HepG2 (cell line): ENCODE results near the gene TARS3. TPM values are rescaled to one million over a fixed set of nuclear protein-coding genes. Genes with fewer than 3 reads are reported as not detected.

ENCODE experiments used
- CCAR2 ChIP-seq: fragments of 200-400 bp; formaldehyde crosslinking; optimal IDR thresholded peaks from 2 replicates; pipeline ENCODE3; 2018; ENCODE audit warnings: low read depth, mild to moderate bottlenecking, low read length, moderate library complexity
- CREBL2 ChIP-seq: sonication (generic); formaldehyde crosslinking; IDR thresholded peaks from 2 replicates; pipeline ENCODE4 v1.8.1; 2023; ENCODE audit warnings: missing genetic modification reagents, mild to moderate bottlenecking, borderline replicate concordance
- CSRNP2 ChIP-seq: sonication (generic); formaldehyde crosslinking; conservative IDR thresholded peaks from 2 replicates; pipeline ENCODE4 v1.8.0; 2022; ENCODE audit warnings: low read depth, missing genetic modification reagents
- E2F2 ChIP-seq: sonication (generic); formaldehyde crosslinking; IDR thresholded peaks from 2 replicates; pipeline ENCODE4 v1.4.0; 2020; ENCODE audit warnings: missing genetic modification reagents, borderline replicate concordance
- FUBP1 ChIP-seq: sonication (generic); formaldehyde crosslinking; IDR thresholded peaks from 2 replicates; pipeline ENCODE4 v1.5.1; 2020; ENCODE audit warnings: missing genetic modification reagents, mild to moderate bottlenecking, borderline replicate concordance
- JUNB ChIP-seq: sonication (generic); formaldehyde crosslinking; IDR thresholded peaks from 2 replicates; pipeline ENCODE4 v1.8.0; 2022; ENCODE audit warnings: missing genetic modification reagents, mild to moderate bottlenecking, borderline replicate concordance
- KAT7 ChIP-seq: IDR thresholded peaks from 2 replicates; pipeline ENCODE4 v1.6.1; 2018; ENCODE audit warnings: borderline replicate concordance, missing compliant biosample characterization
- KDM2A ChIP-seq: sonication (generic); formaldehyde crosslinking; IDR thresholded peaks from 2 replicates; pipeline ENCODE4 v1.4.0; 2020; ENCODE audit warnings: low read depth, missing genetic modification reagents, borderline replicate concordance
- KDM5B ChIP-seq: sonication (generic); formaldehyde crosslinking; IDR thresholded peaks from 2 replicates; pipeline ENCODE4 v1.4.0; 2020; ENCODE audit warnings: missing genetic modification reagents, mild to moderate bottlenecking, borderline replicate concordance
- MEIS2 ChIP-seq: sonication (generic); formaldehyde crosslinking; IDR thresholded peaks from 2 replicates; pipeline ENCODE4 v1.9.0; 2021; ENCODE audit warnings: mild to moderate bottlenecking, missing genetic modification reagents
- NCOA2 ChIP-seq: sonication (generic); formaldehyde crosslinking; IDR thresholded peaks from 2 replicates; pipeline ENCODE4 v1.8.0; 2022; ENCODE audit warnings: inconsistent platforms
- PAF1 ChIP-seq: IDR thresholded peaks from 2 replicates; pipeline ENCODE4 v1.6.1; 2016; ENCODE audit warnings: missing genetic modification reagents, missing compliant biosample characterization
- POLR2A ChIP-seq, 2 experiments: IDR thresholded peaks; 2 replicates each; pipeline ENCODE4 v1.6.1; 2011; ENCODE audit warnings: low read depth in 2 of 2, low read length in 2 of 2, mild to moderate bottlenecking in 1 of 2, moderate library complexity in 1 of 2; ENCODE audit not compliant: insufficient read depth in 1 of 2
- SMAD9 ChIP-seq: sonication (generic); formaldehyde crosslinking; IDR thresholded peaks from 2 replicates; pipeline ENCODE4 v1.5.1; 2020; ENCODE audit warnings: mild to moderate bottlenecking, missing genetic modification reagents
- SMARCE1 ChIP-seq: fragments of 450-650 bp; IDR thresholded peaks from 2 replicates; pipeline ENCODE4 v1.6.1; 2017; ENCODE audit warnings: borderline replicate concordance
- SP5 ChIP-seq: IDR thresholded peaks from 2 replicates; pipeline ENCODE4 v1.6.1; 2016; ENCODE audit warnings: low read depth, borderline replicate concordance
- SPEN ChIP-seq: sonication (generic); formaldehyde crosslinking; IDR thresholded peaks from 2 replicates; pipeline ENCODE4 v1.5.1; 2020; ENCODE audit warnings: low read depth, mild to moderate bottlenecking, missing genetic modification reagents
- TBX2 ChIP-seq: sonication (generic); formaldehyde crosslinking; IDR thresholded peaks from 2 replicates; pipeline ENCODE4 v1.5.0; 2020; ENCODE audit warnings: missing genetic modification reagents, mild to moderate bottlenecking, borderline replicate concordance
- ZFP1 ChIP-seq: IDR thresholded peaks from 2 replicates; pipeline ENCODE4 v1.6.1; 2016
- ZNF550 ChIP-seq: sonication (generic); formaldehyde crosslinking; IDR thresholded peaks from 2 replicates; pipeline ENCODE4 v1.4.0; 2020; ENCODE audit warnings: mild to moderate bottlenecking, missing genetic modification reagents, borderline replicate concordance
- ZNF552 ChIP-seq: sonication (generic); formaldehyde crosslinking; IDR thresholded peaks from 2 replicates; pipeline ENCODE4 v1.9.0; 2022; ENCODE audit warnings: missing genetic modification reagents, mild to moderate bottlenecking, borderline replicate concordance
- ZNF572 ChIP-seq: sonication (generic); formaldehyde crosslinking; IDR thresholded peaks from 2 replicates; pipeline ENCODE4 v1.5.1; 2020; ENCODE audit warnings: mild to moderate bottlenecking, missing genetic modification reagents
- ZNF629 ChIP-seq: sonication (generic); formaldehyde crosslinking; conservative IDR thresholded peaks from 2 replicates; pipeline ENCODE4 v1.5.0; 2020; ENCODE audit warnings: missing genetic modification reagents
- ZNF879 ChIP-seq: sonication (generic); formaldehyde crosslinking; IDR thresholded peaks from 2 replicates; pipeline ENCODE4 v1.8.1; 2023; ENCODE audit warnings: missing genetic modification reagents
- polyA plus RNA-seq, 8 experiments: library from polyadenylated mRNA; depleted of rRNA in 3 of 8; stranded (reverse) in 7 of 8; unstranded in 1 of 8; fragments of >200 nt; fragmentation: Illumina TruSeq in 4 of 8; extraction: Trizol in 4 of 8; gene quantifications; 2 replicates each; pipeline versions ENCODE4 v1.2.1 to v1.2.3, GENCODE V29; 2011 to 2016; ENCODE audit warnings: low read depth in 4 of 8, missing spikeins in 1 of 8, mixed read lengths in 1 of 8; ENCODE audit not compliant: insufficient read depth in 1 of 8
- total RNA-seq, 5 experiments: library from RNA; depleted of rRNA; stranded (reverse); fragments of >200 nt; fragmentation: Illumina TruSeq; extraction: Trizol; gene quantifications; 2 replicates each; pipeline ENCODE4 v1.2.3, GENCODE V29; 2016; ENCODE audit warnings: low read depth in 1 of 5
- TF ChIP-seq, protein P1 (sequence below): sonication (generic); formaldehyde crosslinking; IDR thresholded peaks from 2 replicates; pipeline ENCODE4 v1.8.1; 2022; ENCODE audit warnings: mild to moderate bottlenecking, missing genetic modification reagents

TARS3 gene
- total and polyA plus RNA-seq, 2 of the 13 experiments (the other 11 are each of a cell fraction or from before 2014, with no cell fraction given): 4.1 to 11.7 TPM

DNA sequence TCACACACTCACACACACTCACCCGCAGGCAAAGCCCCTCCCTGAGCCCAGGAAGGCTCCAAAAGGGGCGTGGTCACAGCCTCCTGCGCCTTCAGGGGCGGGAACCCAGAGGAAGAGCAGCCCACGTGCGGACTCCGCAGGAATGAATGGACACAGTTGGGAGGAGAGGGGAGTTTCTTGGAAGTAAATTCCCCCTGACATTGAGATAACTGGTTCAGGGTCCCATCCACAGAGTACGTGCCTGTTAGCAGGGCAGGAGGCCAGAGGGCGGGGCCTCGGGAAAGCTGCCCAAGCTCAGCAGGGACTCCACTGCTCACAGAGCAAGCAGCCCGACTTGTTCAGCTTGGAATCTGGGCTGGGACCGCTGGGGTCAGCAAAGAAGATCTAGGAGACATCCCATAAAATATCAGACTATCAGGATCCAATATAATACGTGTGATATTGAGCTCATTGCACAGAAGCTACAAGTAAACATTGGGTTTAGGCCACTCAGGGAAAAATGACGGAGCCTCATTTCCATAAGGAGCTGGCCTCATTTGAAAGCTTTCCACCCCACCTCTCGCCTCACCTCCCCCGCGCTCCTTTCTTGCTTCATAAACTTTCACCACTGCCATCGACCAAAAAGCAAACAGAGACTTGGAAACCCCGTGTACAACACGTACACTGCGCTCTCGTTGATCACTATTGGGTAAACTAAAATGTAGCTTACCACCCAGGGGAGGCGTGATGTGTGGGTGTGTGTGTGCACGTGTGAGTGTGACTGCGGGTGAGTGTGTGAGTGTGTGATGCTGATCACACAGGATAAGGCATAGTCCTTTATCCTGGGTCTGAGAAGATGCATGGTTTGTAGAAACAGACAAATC is 108.1 kb downstream of the TARS3 start (continued):
- no peak for TF ChIP-seq FUBP1 (CRISPR knock-in tag)
- TF ChIP-seq ZFP1 (CRISPR knock-in tag): no peak
- peak; percentile 63 for TF ChIP-seq KDM5B (CRISPR knock-in tag)
- TF ChIP-seq SMAD9 (CRISPR knock-in tag): no peak
- TF ChIP-seq KDM2A (CRISPR knock-in tag): peak; percentile 49; the same call in 1 of the 2 replicates
- peak; percentile 62 for TF ChIP-seq JUNB (CRISPR knock-in tag)
- 0 out of 2 replicates have a peak, but pooled peaks have one; percentile 57 for TF ChIP-seq ZNF572
- TF ChIP-seq, protein P1, sequence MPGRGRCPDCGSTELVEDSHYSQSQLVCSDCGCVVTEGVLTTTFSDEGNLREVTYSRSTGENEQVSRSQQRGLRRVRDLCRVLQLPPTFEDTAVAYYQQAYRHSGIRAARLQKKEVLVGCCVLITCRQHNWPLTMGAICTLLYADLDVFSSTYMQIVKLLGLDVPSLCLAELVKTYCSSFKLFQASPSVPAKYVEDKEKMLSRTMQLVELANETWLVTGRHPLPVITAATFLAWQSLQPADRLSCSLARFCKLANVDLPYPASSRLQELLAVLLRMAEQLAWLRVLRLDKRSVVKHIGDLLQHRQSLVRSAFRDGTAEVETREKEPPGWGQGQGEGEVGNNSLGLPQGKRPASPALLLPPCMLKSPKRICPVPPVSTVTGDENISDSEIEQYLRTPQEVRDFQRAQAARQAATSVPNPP: no peak
- no peak for TF ChIP-seq CREBL2 (CRISPR knock-in tag)
- TF ChIP-seq TBX2 (CRISPR knock-in tag): peak; percentile 86
- TF ChIP-seq SMARCE1: no peak
- TF ChIP-seq CSRNP2 (CRISPR knock-in tag): no peak
- no peak; the same call in none of the 2 replicates for TF ChIP-seq ZNF629 (CRISPR knock-in tag)
- TF ChIP-seq NCOA2: no peak
- TF ChIP-seq SPEN: peak; percentile 33; the same call in 1 of the 2 replicates
- peak in 1 of 2 experiments; percentile 35; a peak in 2 of 4 replicates for TF ChIP-seq POLR2A (IDR thresholded peaks at IDR 0.05; ENCODE audit: insufficient read depth in 1 of 2, low read depth in 2 of 2, low read length in 2 of 2)
- TF ChIP-seq CCAR2: no peak
- TF ChIP-seq SP5: peak; percentile 66
- no peak for TF ChIP-seq ZNF550 (CRISPR knock-in tag)
- no peak for TF ChIP-seq ZNF552 (CRISPR knock-in tag)
- TF ChIP-seq MEIS2 (CRISPR knock-in tag): no peak; the same call in 1 of the 2 replicates
- TF ChIP-seq ZNF879: peak; percentile 64; the same call in 1 of the 2 replicates
- TF ChIP-seq PAF1: no peak
- no peak for TF ChIP-seq KAT7
- no peak for TF ChIP-seq E2F2 (CRISPR knock-in tag)
